H9 (cell line): Measurements from ENCODE around the gene GFRA1. TPM values are rescaled to one million over a fixed set of nuclear protein-coding genes. Genes with fewer than 3 reads are reported as not detected.

Experiments used
- DNase-seq: peaks from one replicate; pipeline ENCODE4 v3.0.0-alpha.2; 2017
- H2AFZ ChIP-seq: one replicate; pipeline ENCODE4 v1.6.1; 2013; ENCODE audit warnings: mild to moderate bottlenecking, low read length, control low read depth, moderate library complexity
- H2AK5ac ChIP-seq: 2 replicates; pipeline ENCODE4 v1.6.1; 2013; ENCODE audit warnings: low read length, control low read depth, mixed read lengths; ENCODE audit not compliant: insufficient read length
- H2BK120ac ChIP-seq: one replicate; pipeline ENCODE4 v1.6.1; 2013; ENCODE audit warnings: low read depth, mild to moderate bottlenecking, low read length, control low read depth, inconsistent platforms; ENCODE audit not compliant: poor library complexity, severe bottlenecking
- H2BK12ac ChIP-seq: 2 replicates; pipeline ENCODE4 v1.6.1; 2013; ENCODE audit warnings: low read length, control low read depth, mixed read lengths, low read depth; ENCODE audit not compliant: insufficient read length
- H2BK15ac ChIP-seq: 2 replicates; pipeline ENCODE4 v1.6.1; 2013; ENCODE audit warnings: low read depth, low read length, control low read depth
- H2BK20ac ChIP-seq: one replicate; pipeline ENCODE4 v1.6.1; 2013; ENCODE audit warnings: low read depth, mild to moderate bottlenecking, low read length, control low read depth, inconsistent platforms; ENCODE audit not compliant: poor library complexity, severe bottlenecking
- H2BK5ac ChIP-seq: 2 replicates; pipeline ENCODE4 v1.6.1; 2013; ENCODE audit warnings: low read length, control low read depth, mixed read lengths; ENCODE audit not compliant: insufficient read length
- H3K14ac ChIP-seq: 2 replicates; pipeline ENCODE4 v1.6.1; 2013; ENCODE audit warnings: low read length, control low read depth; ENCODE audit not compliant: insufficient read depth
- H3K18ac ChIP-seq: 2 replicates; pipeline ENCODE4 v1.6.1; 2013; ENCODE audit warnings: low read depth, mild to moderate bottlenecking, mixed read lengths, low read length, control low read depth; ENCODE audit not compliant: insufficient read length
- H3K23ac ChIP-seq: 2 replicates; pipeline ENCODE4 v1.6.1; 2013; ENCODE audit warnings: low read length, control low read depth, mixed read lengths, low read depth; ENCODE audit not compliant: insufficient read length
- H3K23me2 ChIP-seq: 2 replicates; pipeline ENCODE4 v1.6.1; 2013; ENCODE audit warnings: low read depth, mild to moderate bottlenecking, mixed read lengths, low read length, control low read depth; ENCODE audit not compliant: insufficient read length, poor library complexity, severe bottlenecking
- H3K27ac ChIP-seq: 2 replicates; pipeline ENCODE4 v1.5.1; 2013; ENCODE audit warnings: low read length, control low read depth, mixed read lengths, low read depth; ENCODE audit not compliant: insufficient read length
- H3K27me3 ChIP-seq: 2 replicates; pipeline ENCODE4 v1.6.1; 2013; ENCODE audit warnings: low read length, control low read depth, inconsistent platforms; ENCODE audit not compliant: insufficient read depth
- H3K4ac ChIP-seq: 2 replicates; pipeline ENCODE4 v1.6.1; 2013; ENCODE audit warnings: low read depth, mild to moderate bottlenecking, control low read depth, inconsistent platforms, low read length, moderate library complexity
- H3K4me1 ChIP-seq: 2 replicates; pipeline ENCODE4 v1.6.1; 2013; ENCODE audit warnings: low read length, control low read depth, inconsistent platforms; ENCODE audit not compliant: insufficient read depth
- H3K4me2 ChIP-seq: 2 replicates; pipeline ENCODE4 v1.6.1; 2013; ENCODE audit warnings: low read length, control low read depth, mixed read lengths; ENCODE audit not compliant: insufficient read length, insufficient read depth
- H3K56ac ChIP-seq: 2 replicates; pipeline ENCODE4 v1.6.1; 2013; ENCODE audit warnings: low read depth, mild to moderate bottlenecking, mixed read lengths, low read length, control low read depth; ENCODE audit not compliant: insufficient read length
- H3K79me1 ChIP-seq: 2 replicates; pipeline ENCODE4 v1.6.1; 2013; ENCODE audit warnings: low read depth, mild to moderate bottlenecking, moderate library complexity, low read length, control low read depth, inconsistent platforms; ENCODE audit not compliant: insufficient read depth, poor library complexity, severe bottlenecking
- H3K79me2 ChIP-seq: 2 replicates; pipeline ENCODE4 v1.6.1; 2013; ENCODE audit warnings: low read length, control low read depth, inconsistent platforms; ENCODE audit not compliant: insufficient read depth
- H3K9ac ChIP-seq: 2 replicates; pipeline ENCODE4 v1.6.1; 2013; ENCODE audit warnings: low read length, control low read depth, mixed read lengths; ENCODE audit not compliant: insufficient read length; ENCODE audit errors: extremely low read depth
- H3K9me3 ChIP-seq: one replicate; pipeline ENCODE4 v1.6.1; 2013; ENCODE audit warnings: low read depth, low read length, inconsistent platforms; ENCODE audit not compliant: control insufficient read depth
- H3T11ph ChIP-seq: one replicate; pipeline ENCODE4 v1.6.1; 2013; ENCODE audit warnings: mild to moderate bottlenecking, low read length, control low read depth, inconsistent platforms
- H4K20me1 ChIP-seq: one replicate; pipeline ENCODE4 v1.6.1; 2013; ENCODE audit not compliant: control insufficient read depth, insufficient read length, insufficient read depth
- H4K5ac ChIP-seq: 2 replicates; pipeline ENCODE4 v1.6.1; 2013; ENCODE audit warnings: low read depth, mild to moderate bottlenecking, mixed read lengths, low read length, control low read depth; ENCODE audit not compliant: insufficient read length
- H4K8ac ChIP-seq: replicated peaks from 2 replicates; pipeline ENCODE4 v1.6.1; 2013; ENCODE audit warnings: low read length, control low read depth, mixed read lengths, low read depth; ENCODE audit not compliant: insufficient read length
- H4K91ac ChIP-seq: 2 replicates; pipeline ENCODE4 v1.6.1; 2013; ENCODE audit warnings: low read depth, mild to moderate bottlenecking, moderate library complexity, mixed read lengths, low read length, control low read depth; ENCODE audit not compliant: insufficient read length
- H3K27ac Mint-ChIP-seq, 3 experiments: 2 replicates in 2 of 3; 3 replicates in 1 of 3; pipeline ENCODE4 v1.8.0; 2020 to 2021; ENCODE audit warnings: mixed read lengths in 3 of 3, mild to moderate bottlenecking in 1 of 3, moderate library complexity in 1 of 3
- H3K27me3 Mint-ChIP-seq: 2 replicates; pipeline ENCODE4 v1.8.0; 2021; ENCODE audit warnings: low read depth, mild to moderate bottlenecking, moderate library complexity, mixed read lengths
- H3K36me3 Mint-ChIP-seq, 3 experiments: 2 replicates in 2 of 3; 3 replicates in 1 of 3; pipeline ENCODE4 v1.8.0; 2020 to 2021; ENCODE audit warnings: low read depth in 3 of 3, mixed read lengths in 3 of 3; ENCODE audit not compliant: insufficient read depth in 1 of 3
- H3K4me1 Mint-ChIP-seq, 2 experiments: 2 replicates each; pipeline ENCODE4 v1.8.0; 2020; ENCODE audit warnings: mixed read lengths in 2 of 2
- H3K4me3 Mint-ChIP-seq, 2 experiments: 2 replicates in 1 of 2; 3 replicates in 1 of 2; pipeline ENCODE4 v1.8.0; 2020 to 2021; ENCODE audit warnings: mild to moderate bottlenecking in 2 of 2, mixed read lengths in 2 of 2, moderate library complexity in 1 of 2
- H3K9me3 Mint-ChIP-seq, 2 experiments: 2 replicates in 1 of 2; 3 replicates in 1 of 2; pipeline ENCODE4 v1.8.0; 2020; ENCODE audit warnings: mild to moderate bottlenecking in 2 of 2, mixed read lengths in 2 of 2, moderate library complexity in 1 of 2
- WGBS: extraction: QIAGEN DNeasy Blood & Tissue Kit; methylation state at CpG from one replicate; pipeline ENCODE4 v1.1.7; 2013; ENCODE audit warnings: missing lambda C conversion rate, low lambda C conversion rate, mixed read lengths; ENCODE audit not compliant: insufficient read length; ENCODE audit errors: extremely low coverage; 5-methylcytosine and 5-hydroxymethylcytosine counted together
- total RNA-seq: library from RNA; stranded (reverse); gene quantifications from 2 replicates; pipeline ENCODE4 v1.2.1, GENCODE V29; 2021
- TF ChIP-seq, protein P1 (sequence below): fragments of 200-600 bp; sonication (generic); conservative IDR thresholded peaks from 3 replicates; pipeline ENCODE4 v1.8.0; 2021; ENCODE audit warnings: antibody characterized with exemption, mild to moderate bottlenecking

Gene GFRA1
- total RNA-seq, 1 experiment from 2014 or later: 0.24 TPM

DNA sequence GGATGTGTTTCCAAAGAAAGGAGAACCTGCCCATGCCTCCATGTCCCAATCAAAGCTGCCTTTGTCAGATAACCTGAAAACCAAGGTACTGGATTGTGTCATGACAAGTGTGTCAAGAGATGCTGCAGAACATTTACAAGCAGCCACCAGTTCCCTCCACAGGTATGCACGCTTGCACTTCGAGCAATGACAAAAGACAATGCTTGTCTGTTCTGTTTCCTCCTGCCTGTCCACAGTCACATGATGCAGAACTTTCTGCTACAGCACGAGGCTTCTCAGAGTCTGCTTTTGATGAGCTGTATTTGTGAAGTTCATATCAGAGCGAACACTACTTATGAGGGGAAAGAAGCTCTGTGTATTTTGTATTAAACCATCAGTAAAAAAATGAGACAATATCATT is 209.9 kb downstream of the GFRA1 start:
- H3K9ac ChIP-seq: no peak overlapping the region
- DNase-seq: no peak
- Mint-ChIP-seq H3K36me3 (no peaks in the 10 kb centered on the region), H3K4me3 (no peak overlapping the region), H3K27ac (peak overlapping the region in 1 of 3 experiments; percentile 49; a peak in 1 of 7 replicates), H3K9me3 (no peaks in the 10 kb centered on the region), H3K4me1 (peaks cover 0 to 5% of the 10 kb centered on the region in 2 experiments; a peak in 2 of 4 replicates), H3K27me3 (no peaks in the 10 kb centered on the region; the same call in none of the 2 replicates)
- H3K79me2 ChIP-seq: no peaks in the 10 kb centered on the region
- H2BK15ac ChIP-seq: no peak overlapping the region
- TF ChIP-seq, protein P1, sequence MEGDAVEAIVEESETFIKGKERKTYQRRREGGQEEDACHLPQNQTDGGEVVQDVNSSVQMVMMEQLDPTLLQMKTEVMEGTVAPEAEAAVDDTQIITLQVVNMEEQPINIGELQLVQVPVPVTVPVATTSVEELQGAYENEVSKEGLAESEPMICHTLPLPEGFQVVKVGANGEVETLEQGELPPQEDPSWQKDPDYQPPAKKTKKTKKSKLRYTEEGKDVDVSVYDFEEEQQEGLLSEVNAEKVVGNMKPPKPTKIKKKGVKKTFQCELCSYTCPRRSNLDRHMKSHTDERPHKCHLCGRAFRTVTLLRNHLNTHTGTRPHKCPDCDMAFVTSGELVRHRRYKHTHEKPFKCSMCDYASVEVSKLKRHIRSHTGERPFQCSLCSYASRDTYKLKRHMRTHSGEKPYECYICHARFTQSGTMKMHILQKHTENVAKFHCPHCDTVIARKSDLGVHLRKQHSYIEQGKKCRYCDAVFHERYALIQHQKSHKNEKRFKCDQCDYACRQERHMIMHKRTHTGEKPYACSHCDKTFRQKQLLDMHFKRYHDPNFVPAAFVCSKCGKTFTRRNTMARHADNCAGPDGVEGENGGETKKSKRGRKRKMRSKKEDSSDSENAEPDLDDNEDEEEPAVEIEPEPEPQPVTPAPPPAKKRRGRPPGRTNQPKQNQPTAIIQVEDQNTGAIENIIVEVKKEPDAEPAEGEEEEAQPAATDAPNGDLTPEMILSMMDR: no peak
- H4K91ac ChIP-seq: no peak overlapping the region
- no peak overlapping the region for H2BK120ac ChIP-seq
- no peak overlapping the region for H2AFZ ChIP-seq
- H3T11ph ChIP-seq: no peak overlapping the region
- no peak overlapping the region for H3K56ac ChIP-seq
- no peak overlapping the region for H3K4me2 ChIP-seq
- H3K14ac ChIP-seq: no peak overlapping the region
- no peaks in the 10 kb centered on the region for H3K4me1 ChIP-seq
- H3K23me2 ChIP-seq: no peaks in the 10 kb centered on the region
- no peak overlapping the region for H4K5ac ChIP-seq
- no peak overlapping the region for H4K8ac ChIP-seq
- no peak overlapping the region for H2BK20ac ChIP-seq
- no peak overlapping the region for H3K18ac ChIP-seq
- WGBS: no CpG with 5 or more reads among the region's 4 CpGs
- H2BK5ac ChIP-seq: no peak overlapping the region
- H3K79me1 ChIP-seq: no peaks in the 10 kb centered on the region
- H3K27me3 ChIP-seq: no peaks in the 10 kb centered on the region
- no peak overlapping the region for H3K27ac ChIP-seq
- H3K9me3 ChIP-seq: no peaks in the 10 kb centered on the region
- no peak overlapping the region for H2AK5ac ChIP-seq
- H2BK12ac ChIP-seq: no peak overlapping the region
- no peaks in the 10 kb centered on the region for H4K20me1 ChIP-seq
- H3K4ac ChIP-seq: no peak overlapping the region
- no peak overlapping the region for H3K23ac ChIP-seq
